HG03354 (cell line): ENCODE results near the gene FSD1.
"Not testable (repeated sequence)": the region's sequence is repeated elsewhere in the genome, so short reads cannot be mapped to it uniquely, and the experiment has no call there.

Source experiments
- ATAC-seq: cut with Tn5 transposase; IDR thresholded peaks from one replicate; pipeline ENCODE4 v1.9.1; 2021; ENCODE audit warnings: mild to moderate bottlenecking; ENCODE audit not compliant: unreplicated experiment, poor library complexity, severe bottlenecking

Gene FSD1

DNA sequence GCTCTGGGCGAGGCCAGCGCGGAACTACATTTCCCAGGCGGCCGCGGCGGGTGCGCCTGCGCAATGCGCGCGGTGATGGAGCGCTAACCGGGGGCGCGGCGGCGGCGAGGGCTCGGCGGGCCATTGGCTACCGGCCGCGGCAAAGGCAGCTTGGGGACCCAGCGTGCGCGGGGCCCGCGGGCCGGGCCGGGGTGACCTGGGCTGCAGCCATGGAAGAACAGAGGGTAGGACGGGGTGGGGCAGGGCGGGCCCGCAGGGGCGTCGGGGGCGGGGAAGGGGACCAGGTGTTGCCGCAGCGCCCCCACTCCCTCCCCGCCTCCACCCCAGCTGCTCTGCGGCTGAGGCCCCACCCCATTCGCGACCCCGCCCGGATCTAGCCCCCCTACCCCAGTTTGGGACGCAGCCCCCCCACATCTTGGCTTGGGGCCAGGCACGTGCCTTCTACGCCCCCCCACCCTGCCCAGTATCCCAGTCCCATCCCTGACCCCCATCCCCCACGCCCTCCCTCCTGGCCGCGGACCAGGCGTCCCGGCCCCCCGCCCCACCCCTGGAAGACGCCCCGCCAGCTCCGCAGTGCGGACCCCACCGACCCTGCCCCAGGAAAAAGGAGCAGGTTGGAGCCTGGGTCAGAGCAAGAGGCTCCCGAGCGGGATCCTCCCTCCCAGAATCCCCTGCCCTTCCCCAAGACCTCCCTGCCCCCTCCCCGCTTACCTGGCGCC, at the start of gene FSD1:
TSS of gene FSD1 (plus strand) at position 61 of the 719 bp plus-strand sequence. CDS start at position 210, 149 bp downstream.
- no peak for ATAC-seq

DNA sequence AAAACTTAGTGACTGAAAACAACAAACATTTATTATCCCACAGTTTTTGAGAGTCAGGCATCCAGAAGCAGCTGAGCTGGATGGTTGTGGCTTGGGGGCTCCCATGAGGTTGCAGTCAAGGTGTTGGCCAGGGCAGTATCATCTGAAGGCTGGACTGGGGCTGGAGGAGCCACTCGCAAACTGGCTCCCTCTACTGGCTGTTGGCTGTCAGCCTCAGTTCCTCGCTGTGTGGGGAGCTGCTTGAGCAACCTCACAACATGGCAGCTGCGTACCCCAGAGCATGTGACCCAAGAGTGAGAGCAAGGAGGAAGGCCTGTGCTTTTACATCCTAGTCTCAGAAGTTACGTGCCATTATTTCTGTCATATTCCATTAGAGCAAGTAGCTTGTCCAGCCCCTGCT, 47.8 kb upstream of the FSD1 start:
- ATAC-seq, result no peak

- no peak for ATAC-seq
Observed at GRCh38 chr19:4257025-4257424, 47.4 kb upstream of the FSD1 start.

DNA sequence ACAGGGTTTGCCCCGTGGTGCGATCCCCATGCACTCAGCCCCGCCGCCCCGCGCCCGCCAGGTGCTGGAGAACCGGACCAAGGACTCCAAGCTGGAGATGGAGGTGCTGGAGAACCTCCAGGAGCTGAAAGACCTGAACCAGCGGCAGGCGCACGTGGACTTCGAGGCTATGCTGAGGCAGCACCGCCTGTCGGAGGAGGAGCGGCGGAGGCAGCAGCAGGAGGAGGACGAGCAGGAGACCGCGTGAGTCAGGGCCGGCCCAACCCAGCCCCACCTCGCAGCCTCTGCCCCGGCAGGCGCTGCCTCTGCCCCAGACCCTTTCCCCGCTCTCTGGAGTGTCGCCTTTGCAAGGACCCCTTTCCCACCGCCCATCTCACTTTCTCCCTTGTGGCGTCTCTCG, 46.2 kb upstream of the FSD1 start:
- ATAC-seq, result no peak

- ATAC-seq, result no peak
Observed at GRCh38 chr19:4260613-4261191, 43.7 kb upstream of the FSD1 start.

GRCh38 chr19:4264812-4265211, 39.6 kb upstream of the FSD1 start:
- no peak for ATAC-seq

DNA sequence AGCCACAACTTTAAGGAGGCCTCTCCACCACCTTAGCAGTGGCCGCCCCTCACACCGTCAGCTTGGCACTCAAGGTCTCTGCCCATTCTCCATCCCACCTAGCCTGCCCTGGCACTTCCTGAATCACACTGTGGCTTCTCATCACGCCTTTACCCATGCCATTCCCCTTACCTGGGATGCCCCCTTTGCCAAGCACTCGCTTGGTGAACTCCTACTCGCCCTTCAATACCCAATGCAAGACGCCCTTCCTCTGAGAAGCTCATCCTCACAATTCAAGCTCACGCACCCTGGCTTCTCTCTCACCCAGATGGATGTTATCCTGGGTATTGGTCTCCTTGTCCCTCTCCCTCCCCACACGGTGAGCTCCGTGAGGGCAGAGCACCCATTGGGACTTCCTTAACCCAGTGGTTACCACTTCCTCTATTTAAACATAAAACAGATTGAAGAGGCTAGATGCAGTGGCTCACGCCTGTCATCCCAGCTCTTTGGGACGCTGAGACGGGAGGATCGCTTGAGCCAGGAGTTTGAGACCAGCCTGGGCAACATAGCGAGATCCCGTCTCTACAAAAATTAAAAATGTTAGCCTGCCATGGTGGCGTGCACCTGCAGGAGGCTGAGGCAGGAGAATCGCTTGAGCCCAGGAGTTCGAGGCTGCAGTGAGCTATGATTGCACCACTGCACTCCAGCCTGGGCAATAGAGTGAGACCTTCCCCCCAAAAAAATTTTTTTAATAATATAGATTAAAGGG, 38.0 kb upstream of the FSD1 start:
- ATAC-seq, result no peak

DNA sequence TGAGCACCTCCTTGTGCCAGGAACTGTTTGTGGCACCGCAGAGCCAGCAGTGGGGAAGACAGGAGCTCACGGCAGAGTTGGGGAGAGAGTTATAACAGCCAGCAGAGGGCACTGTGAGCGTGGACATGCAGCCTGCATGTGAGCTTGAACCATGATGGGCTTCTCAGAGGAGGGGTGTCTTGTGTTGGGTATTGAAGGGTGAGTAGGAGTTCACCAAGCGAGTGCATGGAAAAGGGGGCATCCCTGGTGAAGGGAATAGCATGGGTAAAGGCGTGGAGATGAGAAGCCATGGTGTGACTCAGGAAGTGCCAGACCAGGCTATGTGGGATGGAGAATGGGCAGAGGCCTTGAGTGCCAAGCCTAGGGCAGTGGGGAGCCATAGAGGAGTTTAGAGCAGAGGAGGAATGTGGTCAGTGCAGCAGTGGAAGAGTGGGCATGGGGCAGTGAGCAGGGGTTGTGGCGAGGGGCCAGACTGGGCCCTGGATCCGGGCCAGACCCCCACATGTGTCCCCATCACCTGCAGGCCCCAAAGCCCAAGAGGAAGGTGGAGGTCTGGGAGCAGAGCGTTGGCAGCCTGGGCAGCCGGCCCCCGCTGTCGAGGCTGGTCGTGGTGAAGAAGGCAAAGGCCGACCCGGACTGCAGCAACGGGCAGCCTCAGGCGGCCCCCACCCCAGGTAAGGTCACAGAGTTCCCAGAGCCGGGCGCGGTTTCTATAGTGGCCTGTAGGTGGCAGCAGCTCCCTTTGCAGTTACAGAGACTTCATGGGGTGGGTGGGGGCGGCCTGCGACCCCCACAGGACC, 37.1 kb upstream of the FSD1 start:
- no peak for ATAC-seq

GRCh38 chr19:4267901-4268815, 36.2 kb upstream of the FSD1 start:
- no peak for ATAC-seq

- no peak for ATAC-seq
Observed at GRCh38 chr19:4268816-4269430, 35.5 kb upstream of the FSD1 start.

DNA sequence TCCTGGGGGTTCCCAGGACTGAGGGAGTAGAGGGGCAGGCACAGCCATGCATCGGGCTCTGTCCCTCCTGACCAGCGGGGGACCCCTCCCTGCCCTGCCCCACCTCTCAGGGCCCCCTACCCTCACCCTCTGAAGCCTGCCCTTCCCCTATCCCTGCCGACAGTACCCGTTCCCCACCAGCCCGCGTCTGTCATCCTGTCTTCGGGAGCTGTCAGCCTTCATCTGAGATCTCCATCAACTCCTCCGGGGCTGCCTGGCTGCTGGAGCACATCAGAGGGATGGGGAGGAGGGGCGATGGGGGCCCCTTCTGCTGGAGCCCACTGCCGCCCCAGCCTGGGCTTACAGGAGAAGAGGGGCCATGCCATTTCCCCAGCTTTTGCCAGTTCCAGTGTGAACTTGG, 31.5 kb upstream of the FSD1 start:
- ATAC-seq, result no peak

GRCh38 chr19:4274321-4274686, 30.1 kb upstream of the FSD1 start:
- not testable (repeated sequence) for ATAC-seq

- no peak for ATAC-seq
Observed at GRCh38 chr19:4277191-4277696, 27.2 kb upstream of the FSD1 start.

- ATAC-seq, result no peak
Observed at GRCh38 chr19:4278010-4278409, 26.4 kb upstream of the FSD1 start.

- ATAC-seq, result no peak
Observed at GRCh38 chr19:4278419-4279266, 25.8 kb upstream of the FSD1 start, which contains the start of gene SHD. Gene SHD, plus strand, starts transcription at chr19:4279266. Its CDS starts 798 bp downstream, at chr19:4280064.

DNA sequence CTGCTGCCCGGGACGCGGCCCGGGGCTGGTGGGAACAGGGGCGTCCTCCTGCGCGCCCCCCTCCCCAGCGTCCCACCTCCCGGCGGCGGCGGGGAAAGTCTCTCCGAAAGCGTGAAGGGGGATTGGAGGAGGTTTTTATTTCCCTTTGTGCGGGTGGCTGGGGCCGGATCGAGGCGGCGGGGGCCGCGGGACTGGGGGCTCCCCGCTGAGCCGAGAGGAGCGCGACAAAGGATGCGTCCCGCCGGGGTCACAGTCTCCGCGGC, 25.2 kb upstream of the FSD1 start:
- no peak for ATAC-seq

DNA sequence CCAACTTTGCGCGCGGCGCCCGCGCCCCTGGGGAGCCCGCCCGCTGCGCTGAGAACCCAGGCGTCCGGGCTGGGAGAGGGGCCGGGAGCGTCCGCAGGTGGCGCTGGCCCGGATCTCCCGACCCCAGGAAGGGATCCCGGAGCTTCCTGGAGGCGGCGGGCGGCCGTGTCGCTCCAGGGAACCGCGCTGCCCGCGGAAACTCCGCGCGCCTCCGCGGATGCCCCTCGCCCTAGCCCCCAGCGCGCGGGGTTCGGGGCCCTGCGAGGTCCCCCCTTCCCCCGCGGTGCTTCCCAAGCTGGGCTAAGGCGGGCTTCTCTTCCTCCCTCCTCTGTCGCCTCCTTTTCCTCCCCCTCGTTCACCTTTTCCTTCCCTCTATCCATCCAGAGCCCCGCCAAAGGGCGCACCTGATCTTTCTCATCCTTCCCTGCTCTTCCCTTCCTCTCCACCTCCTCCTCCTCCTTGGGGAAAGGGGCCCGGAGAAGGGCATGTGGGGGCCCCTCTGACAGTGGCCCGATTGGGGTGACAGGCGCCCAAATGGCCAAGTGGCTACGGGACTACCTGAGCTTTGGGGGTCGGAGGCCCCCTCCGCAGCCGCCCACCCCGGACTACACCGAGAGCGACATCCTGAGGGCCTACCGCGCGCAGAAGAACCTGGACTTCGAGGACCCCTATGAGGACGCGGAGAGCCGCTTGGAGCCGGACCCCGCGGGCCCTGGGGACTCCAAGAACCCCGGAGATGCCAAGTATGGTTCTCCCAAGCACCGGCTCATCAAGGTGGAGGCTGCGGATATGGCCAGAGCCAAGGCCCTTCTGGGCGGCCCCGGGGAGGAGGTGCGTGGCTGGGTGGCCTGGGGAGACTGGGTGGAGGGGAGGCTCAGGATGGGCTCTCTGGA, 24.6 kb upstream of the FSD1 start:
- no peak for ATAC-seq
